ENCODE measurements around the gene DET1. TPM values are rescaled to one million over a fixed set of nuclear protein-coding genes. Genes with fewer than 3 reads are reported as not detected.

The DET1 gene
- total RNA-seq, 1 experiment from 2014 or later: 9.6 TPM

Small RNA genes within 50 kb of the gene (small RNA-seq; reads per million reads assigned to genes)
- 0 reads per million in 2 experiments for gene AC013489.2

Other genes starting within 250 kb of the DET1 start
- gene MRPL46, start 79.3 kb downstream of the DET1 start, total RNA-seq (2014; rRNA removed; shearing (Covaris generic)): 39.7 and 45.8 TPM in 2 replicates
- gene MRPS11, start 79.0 kb downstream of the DET1 start, total RNA-seq (2014; rRNA removed; shearing (Covaris generic)): 92.6 and 92.9 TPM in 2 replicates
- 93.3 and 108 TPM in 2 replicates for gene AEN, start 74.7 kb upstream of the DET1 start, total RNA-seq (2014; rRNA removed; shearing (Covaris generic))
- gene ISG20, start 92.3 kb upstream of the DET1 start, total RNA-seq (2014; rRNA removed; shearing (Covaris generic)): 121 and 125 TPM in 2 replicates

Measured in SK-MEL-5 (cell line).